DND-41 (cell line): Measurements from ENCODE around the gene ARMC9.

Experiments
- ATAC-seq: fragments of 200-7000 bp; cut with Tn5 transposase; 3 replicates; pipeline ENCODE4 v1.9.1; 2021; ENCODE audit warnings: low read depth; ENCODE audit not compliant: insufficient read depth
- DNase-seq: peaks from one replicate; pipeline ENCODE4 v3.0.0-alpha.2; 2020
- H2AFZ ChIP-seq: 2 replicates; pipeline ENCODE4 v1.6.0; 2012; ENCODE audit warnings: low read depth, low read length
- H3K27ac ChIP-seq: 2 replicates; pipeline ENCODE4 v1.5.1; 2012; ENCODE audit warnings: low read length, inconsistent platforms
- H3K27me3 ChIP-seq: fragments of 200-600 bp; sonication (generic); 2 replicates; pipeline ENCODE4 v1.6.0; 2012; ENCODE audit warnings: low read length, mild to moderate bottlenecking, inconsistent platforms; ENCODE audit not compliant: insufficient read depth, poor library complexity
- H3K36me3 ChIP-seq: 2 replicates; pipeline ENCODE4 v1.5.1; 2012; ENCODE audit warnings: low read length, inconsistent platforms; ENCODE audit not compliant: insufficient read depth
- H3K4me1 ChIP-seq: 2 replicates; pipeline ENCODE4 v1.5.1; 2012; ENCODE audit warnings: mild to moderate bottlenecking, low read length; ENCODE audit not compliant: insufficient read depth
- H3K4me2 ChIP-seq: 2 replicates; pipeline ENCODE4 v1.6.0; 2012; ENCODE audit warnings: mild to moderate bottlenecking, moderate library complexity, low read length, inconsistent platforms; ENCODE audit not compliant: insufficient read depth
- H3K4me3 ChIP-seq, 2 experiments: fragments of 200-600 bp in 1 of 2; shearing (Covaris generic) in 1 of 2; 2 replicates each; pipeline ENCODE4 v1.5.1; 2012 to 2016; ENCODE audit warnings: inconsistent platforms in 2 of 2, low read length in 2 of 2, mild to moderate bottlenecking in 2 of 2, low read depth in 1 of 2, moderate library complexity in 1 of 2
- H3K79me2 ChIP-seq: 2 replicates; pipeline ENCODE4 v1.6.0; 2012; ENCODE audit warnings: low read length, inconsistent platforms; ENCODE audit not compliant: insufficient read depth
- H3K9ac ChIP-seq: 2 replicates; pipeline ENCODE4 v1.6.0; 2012; ENCODE audit warnings: low read depth, mild to moderate bottlenecking, inconsistent platforms, low read length, moderate library complexity
- H3K9me3 ChIP-seq: 2 replicates; pipeline ENCODE4 v1.5.1; 2012; ENCODE audit warnings: low read length, moderate library complexity, mild to moderate bottlenecking, inconsistent platforms; ENCODE audit not compliant: insufficient read depth, severe bottlenecking
- H4K20me1 ChIP-seq: 2 replicates; pipeline ENCODE4 v1.6.0; 2012; ENCODE audit warnings: low read length; ENCODE audit not compliant: insufficient read depth
- EZH2 ChIP-seq: IDR thresholded peaks from 3 replicates; pipeline ENCODE4 v1.6.1; 2012; ENCODE audit warnings: borderline replicate concordance, low read depth, mild to moderate bottlenecking, moderate library complexity, low read length, inconsistent platforms; ENCODE audit not compliant: severe bottlenecking
- TF ChIP-seq, protein P1 (sequence below): IDR thresholded peaks from 2 replicates; pipeline ENCODE4 v1.5.1; 2012; ENCODE audit warnings: borderline replicate concordance, low read length, moderate library complexity, mild to moderate bottlenecking; ENCODE audit not compliant: poor library complexity, severe bottlenecking; ENCODE audit errors: extremely low read depth

The ARMC9 gene

GRCh38 chr2:231343006-231343710 is 144.7 kb downstream of the ARMC9 start:
- DNase-seq (no peak), ATAC-seq (no peak)
- no peaks in the 10 kb centered on the region for H3K27me3 ChIP-seq
- no peak overlapping the region for H3K4me3 ChIP-seq
- H2AFZ ChIP-seq, result no peak overlapping the region
- TF ChIP-seq, protein P1, sequence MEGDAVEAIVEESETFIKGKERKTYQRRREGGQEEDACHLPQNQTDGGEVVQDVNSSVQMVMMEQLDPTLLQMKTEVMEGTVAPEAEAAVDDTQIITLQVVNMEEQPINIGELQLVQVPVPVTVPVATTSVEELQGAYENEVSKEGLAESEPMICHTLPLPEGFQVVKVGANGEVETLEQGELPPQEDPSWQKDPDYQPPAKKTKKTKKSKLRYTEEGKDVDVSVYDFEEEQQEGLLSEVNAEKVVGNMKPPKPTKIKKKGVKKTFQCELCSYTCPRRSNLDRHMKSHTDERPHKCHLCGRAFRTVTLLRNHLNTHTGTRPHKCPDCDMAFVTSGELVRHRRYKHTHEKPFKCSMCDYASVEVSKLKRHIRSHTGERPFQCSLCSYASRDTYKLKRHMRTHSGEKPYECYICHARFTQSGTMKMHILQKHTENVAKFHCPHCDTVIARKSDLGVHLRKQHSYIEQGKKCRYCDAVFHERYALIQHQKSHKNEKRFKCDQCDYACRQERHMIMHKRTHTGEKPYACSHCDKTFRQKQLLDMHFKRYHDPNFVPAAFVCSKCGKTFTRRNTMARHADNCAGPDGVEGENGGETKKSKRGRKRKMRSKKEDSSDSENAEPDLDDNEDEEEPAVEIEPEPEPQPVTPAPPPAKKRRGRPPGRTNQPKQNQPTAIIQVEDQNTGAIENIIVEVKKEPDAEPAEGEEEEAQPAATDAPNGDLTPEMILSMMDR, result no peak
- TF ChIP-seq EZH2, result no peak
- no peaks in the 10 kb centered on the region for H3K36me3 ChIP-seq
- H3K4me2 ChIP-seq, result no peak overlapping the region
- H4K20me1 ChIP-seq, result no peaks in the 10 kb centered on the region
- no peaks in the 10 kb centered on the region for H3K4me1 ChIP-seq
- no peak overlapping the region for H3K9ac ChIP-seq
- H3K79me2 ChIP-seq, result no peaks in the 10 kb centered on the region
- H3K27ac ChIP-seq, result no peak overlapping the region
- no peaks in the 10 kb centered on the region for H3K9me3 ChIP-seq

DNA sequence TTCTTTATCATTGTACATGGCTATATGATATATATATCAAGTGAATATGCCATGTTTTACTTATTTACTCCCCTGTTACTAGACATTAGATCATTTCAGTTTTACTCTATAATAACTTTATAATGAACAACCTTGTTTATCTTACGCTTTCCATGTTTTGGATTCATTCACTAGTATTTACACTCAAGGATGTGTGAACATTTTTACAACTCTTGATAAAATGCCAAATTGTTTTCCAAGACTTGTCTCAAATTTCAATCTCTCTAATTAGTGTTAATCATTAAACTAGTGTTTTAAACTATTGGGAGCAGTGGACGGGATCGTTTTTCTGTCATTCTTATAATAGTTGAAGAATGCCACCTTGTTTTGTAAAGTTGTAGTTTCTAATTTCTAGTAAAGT is 145.6 kb downstream of the ARMC9 start:
- TF ChIP-seq, protein P1, result no peak
- no peak for TF ChIP-seq EZH2
- no peaks in the 10 kb centered on the region for H3K36me3 ChIP-seq
- H3K9me3 ChIP-seq, result no peaks in the 10 kb centered on the region
- H3K4me3 ChIP-seq, result no peak overlapping the region
- no peaks in the 10 kb centered on the region for H3K79me2 ChIP-seq
- no peak overlapping the region for H2AFZ ChIP-seq
- no peak overlapping the region for H3K9ac ChIP-seq
- no peak overlapping the region for H3K27ac ChIP-seq
- no peak overlapping the region for H3K4me2 ChIP-seq
- H3K27me3 ChIP-seq, result no peaks in the 10 kb centered on the region
- no peak for ATAC-seq
- H4K20me1 ChIP-seq, result no peaks in the 10 kb centered on the region
- H3K4me1 ChIP-seq, result no peaks in the 10 kb centered on the region
- DNase-seq, result no peak

DNA sequence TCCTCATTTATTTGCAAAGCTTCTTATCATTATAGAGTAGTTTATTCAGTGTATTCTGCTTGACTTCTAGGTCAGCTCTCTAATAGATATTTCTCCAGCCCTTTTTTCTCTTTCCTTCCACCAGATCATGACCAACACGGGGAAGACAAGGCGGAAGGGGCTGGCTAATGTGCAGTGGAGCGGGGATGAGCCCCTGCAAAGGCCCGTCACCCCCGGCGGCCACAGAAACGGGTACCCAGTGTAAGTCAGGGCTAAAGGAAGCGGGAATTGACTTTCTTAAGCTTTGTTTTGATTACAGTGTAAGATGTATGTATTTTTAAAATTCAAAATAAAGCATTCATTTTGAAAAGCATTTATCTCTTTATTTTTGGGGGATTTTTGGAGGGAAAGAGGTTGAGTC is 146.4 kb downstream of the ARMC9 start:
- Histone ChIP-seq H3K4me2 (no peak overlapping the region), H3K27me3 (no peaks in the 10 kb centered on the region), H3K4me3 (no peak overlapping the region), H3K4me1 (no peaks in the 10 kb centered on the region), H3K27ac (no peak overlapping the region), H3K79me2 (no peaks in the 10 kb centered on the region), H4K20me1 (no peaks in the 10 kb centered on the region), H3K9me3 (no peaks in the 10 kb centered on the region), H3K9ac (no peak overlapping the region), H2AFZ (no peak overlapping the region), H3K36me3 (no peaks in the 10 kb centered on the region)
- ATAC-seq (no peak), DNase-seq (no peak)
- TF ChIP-seq EZH2, result no peak
- TF ChIP-seq, protein P1, result no peak
